ENCODE results near the gene PEAR1. TPM values are rescaled to one million over a fixed set of nuclear protein-coding genes. Genes with fewer than 3 reads are reported as not detected.

Gene PEAR1
- total RNA-seq, 6 donors from 2014 or later, result 8.4 to 33.5 (median 13.7) TPM

DNA sequence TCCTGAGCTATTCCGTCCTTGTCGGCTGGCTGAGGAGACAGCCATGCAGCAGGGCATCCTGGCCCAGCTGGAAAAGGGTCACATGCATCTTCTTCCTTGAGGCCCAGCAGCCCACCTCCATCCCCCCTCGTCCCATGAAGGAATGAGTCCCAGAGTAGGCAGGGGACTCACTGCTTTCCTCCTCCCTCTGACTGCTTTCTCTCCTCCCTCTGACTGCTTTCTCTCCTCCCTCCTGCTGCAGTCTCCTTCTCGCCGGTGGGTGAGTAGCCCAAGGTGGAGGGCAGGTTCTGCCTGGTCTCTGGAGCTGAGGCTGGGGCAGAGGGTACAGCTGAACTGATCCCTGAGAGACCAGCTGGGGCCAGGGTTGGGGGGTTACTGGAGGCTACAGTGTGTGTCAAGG is 19.4 kb upstream of the PEAR1 start:
- no peak overlapping the region for H3K4me3 ChIP-seq
- DNase-seq (no peak), ATAC-seq (ENCODE audit: low FRiP score in 2 of 2) (no peak)
- no peak overlapping the region for H3K27ac ChIP-seq
- H3K4me1 ChIP-seq, result no peaks in the 10 kb centered on the region
- H3K36me3 ChIP-seq, result no peaks in the 10 kb centered on the region
- no peaks in the 10 kb centered on the region for H3K27me3 ChIP-seq
- H3K9me3 ChIP-seq, result no peaks in the 10 kb centered on the region
- 95 to 96% methylated on average over 3 to 5 of the region's 5 CpGs for WGBS, 2 donors
- TF ChIP-seq POLR2A (IDR thresholded peaks at IDR 0.05), result no peak
- no peak for TF ChIP-seq CTCF (IDR thresholded peaks at IDR 0.05)
- TF ChIP-seq POLR2AphosphoS5 (IDR thresholded peaks at IDR 0.05), result no peak
- no peak for TF ChIP-seq EP300 (IDR thresholded peaks at IDR 0.05)

GRCh38 chr1:156874572-156875340 is 18.8 kb upstream of the PEAR1 start:
- no peak for TF ChIP-seq POLR2AphosphoS5 (IDR thresholded peaks at IDR 0.05)
- no peak for TF ChIP-seq CTCF (IDR thresholded peaks at IDR 0.05)
- no peak for TF ChIP-seq EP300 (IDR thresholded peaks at IDR 0.05)
- no peak for TF ChIP-seq POLR2A (IDR thresholded peaks at IDR 0.05)
- Histone ChIP-seq H3K4me3 (no peak overlapping the region), H3K36me3 (no peaks in the 10 kb centered on the region), H3K27ac (no peak overlapping the region), H3K9me3 (no peaks in the 10 kb centered on the region), H3K27me3 (no peaks in the 10 kb centered on the region), H3K4me1 (no peaks in the 10 kb centered on the region)
- DNase-seq (no peak), ATAC-seq (ENCODE audit: low FRiP score in 2 of 2) (no peak)
- 85% methylated on average over 11 to 16 of the region's 16 CpGs for WGBS, 2 donors

DNA sequence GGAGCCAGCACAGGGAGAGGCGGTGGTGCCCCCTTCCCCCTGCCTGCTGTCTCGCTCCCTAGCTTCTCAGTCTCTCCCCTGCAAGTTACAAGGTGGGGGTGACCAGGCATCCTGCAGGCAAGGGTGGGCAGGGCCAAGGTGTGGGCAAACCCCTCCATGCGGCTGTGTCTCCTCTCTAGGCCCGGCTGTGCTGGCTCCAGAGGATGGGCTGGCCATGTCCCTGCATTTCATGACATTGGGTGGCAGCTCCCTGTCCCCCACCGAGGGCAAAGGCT is 18.2 kb upstream of the PEAR1 start:
- WGBS, 2 donors, result 78% methylated on average over 5 of the region's 5 CpGs; no CpG with 5 or more reads in 1 of the 2 donors
- DNase-seq (peak in 1 of 2 donors; percentile 53), ATAC-seq (ENCODE audit: low FRiP score in 2 of 2) (no peak)
- H3K4me1 ChIP-seq, result no peaks in the 10 kb centered on the region
- H3K27me3 ChIP-seq, result no peaks in the 10 kb centered on the region
- no peaks in the 10 kb centered on the region for H3K36me3 ChIP-seq
- no peaks in the 10 kb centered on the region for H3K9me3 ChIP-seq
- no peak overlapping the region for H3K4me3 ChIP-seq
- no peak for TF ChIP-seq CTCF (IDR thresholded peaks at IDR 0.05)
- TF ChIP-seq POLR2AphosphoS5 (IDR thresholded peaks at IDR 0.05), result no peak
- TF ChIP-seq POLR2A (IDR thresholded peaks at IDR 0.05), result no peak
- TF ChIP-seq EP300 (IDR thresholded peaks at IDR 0.05), result no peak
- no peak overlapping the region for H3K27ac ChIP-seq

- Histone ChIP-seq H3K27me3 (no peaks in the 10 kb centered on the region), H3K9me3 (no peaks in the 10 kb centered on the region), H3K4me1 (no peaks in the 10 kb centered on the region), H3K27ac (no peak overlapping the region), H3K4me3 (no peak overlapping the region), H3K36me3 (no peaks in the 10 kb centered on the region)
- TF ChIP-seq POLR2A (IDR thresholded peaks at IDR 0.05), result no peak
- no peak for TF ChIP-seq EP300 (IDR thresholded peaks at IDR 0.05)
- TF ChIP-seq CTCF (IDR thresholded peaks at IDR 0.05), result no peak
- TF ChIP-seq POLR2AphosphoS5 (IDR thresholded peaks at IDR 0.05), result no peak
- ATAC-seq (ENCODE audit: low FRiP score in 2 of 2), result no peak
- WGBS, 2 donors, result 20 to 47% methylated on average over 1 to 17 of the region's 21 CpGs
- DNase-seq, result peak in 1 of 2 donors; percentile 78
Measured at GRCh38 chr1:156876281-156876680, 17.2 kb upstream of the PEAR1 start.
